ENCODE data around the gene DIPK1A.

DNA sequence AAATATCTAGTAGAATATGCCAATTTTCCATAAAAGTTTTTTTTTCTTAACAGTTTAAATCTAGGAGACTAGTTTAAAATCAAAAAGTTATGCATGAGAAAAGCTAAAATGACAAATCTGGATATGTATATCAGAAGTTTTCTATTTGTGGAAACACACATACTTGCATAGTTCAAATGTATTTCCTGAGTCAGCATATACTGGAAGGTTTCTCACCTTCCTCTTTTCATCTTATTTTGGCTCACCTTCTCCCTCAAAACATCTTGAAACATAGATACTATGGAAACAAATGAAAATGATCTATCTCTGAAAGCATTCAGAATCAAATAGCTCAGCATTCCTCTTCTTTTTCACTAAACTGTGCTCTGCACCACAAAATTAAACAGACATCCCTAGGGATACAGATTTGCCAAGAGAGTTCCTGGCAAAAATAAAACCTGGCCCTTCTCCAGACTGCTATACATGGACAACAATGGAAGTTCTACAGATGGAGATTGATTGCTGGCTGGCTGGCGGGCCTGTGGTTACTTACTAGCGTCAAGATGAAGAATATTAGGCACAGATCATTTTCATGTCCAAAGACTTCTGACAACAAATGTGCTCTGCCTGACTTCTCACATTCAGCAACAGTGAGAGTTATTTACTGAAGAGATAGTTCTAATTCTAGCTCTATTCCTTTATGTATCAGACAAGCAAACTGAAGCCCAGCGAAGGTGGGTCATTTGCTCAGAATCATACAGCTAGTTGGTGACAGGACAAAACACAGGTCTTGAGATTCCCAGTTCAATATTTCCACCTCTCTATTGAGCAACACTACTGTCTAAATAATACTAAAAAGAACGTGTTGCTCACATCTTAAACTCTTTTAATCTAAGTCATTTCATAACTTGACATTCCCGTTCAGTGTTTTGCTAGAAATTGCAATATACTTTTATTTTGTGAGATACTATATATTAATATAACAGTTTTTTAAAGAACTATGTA, 26.6 kb downstream of the DIPK1A start:
- TF ChIP-seq CREB1 (IDR thresholded peaks at IDR 0.05; ENCODE audit: low read depth) (no peak), EP300 (IDR thresholded peaks at IDR 0.05; ENCODE audit: borderline replicate concordance) (peak; percentile 16; the same call in 1 of the 2 replicates), RAD21 (IDR thresholded peaks at IDR 0.05; ENCODE audit: low read depth) (no peak), TEAD4 (IDR thresholded peaks at IDR 0.05) (no peak), TAF1 (IDR thresholded peaks at IDR 0.05; ENCODE audit: low read depth) (no peak), YY1 (IDR thresholded peaks at IDR 0.05; ENCODE audit: low read depth) (no peak), EGR1 (IDR thresholded peaks at IDR 0.05) (no peak)
- TF ChIP-seq, protein P1, sequence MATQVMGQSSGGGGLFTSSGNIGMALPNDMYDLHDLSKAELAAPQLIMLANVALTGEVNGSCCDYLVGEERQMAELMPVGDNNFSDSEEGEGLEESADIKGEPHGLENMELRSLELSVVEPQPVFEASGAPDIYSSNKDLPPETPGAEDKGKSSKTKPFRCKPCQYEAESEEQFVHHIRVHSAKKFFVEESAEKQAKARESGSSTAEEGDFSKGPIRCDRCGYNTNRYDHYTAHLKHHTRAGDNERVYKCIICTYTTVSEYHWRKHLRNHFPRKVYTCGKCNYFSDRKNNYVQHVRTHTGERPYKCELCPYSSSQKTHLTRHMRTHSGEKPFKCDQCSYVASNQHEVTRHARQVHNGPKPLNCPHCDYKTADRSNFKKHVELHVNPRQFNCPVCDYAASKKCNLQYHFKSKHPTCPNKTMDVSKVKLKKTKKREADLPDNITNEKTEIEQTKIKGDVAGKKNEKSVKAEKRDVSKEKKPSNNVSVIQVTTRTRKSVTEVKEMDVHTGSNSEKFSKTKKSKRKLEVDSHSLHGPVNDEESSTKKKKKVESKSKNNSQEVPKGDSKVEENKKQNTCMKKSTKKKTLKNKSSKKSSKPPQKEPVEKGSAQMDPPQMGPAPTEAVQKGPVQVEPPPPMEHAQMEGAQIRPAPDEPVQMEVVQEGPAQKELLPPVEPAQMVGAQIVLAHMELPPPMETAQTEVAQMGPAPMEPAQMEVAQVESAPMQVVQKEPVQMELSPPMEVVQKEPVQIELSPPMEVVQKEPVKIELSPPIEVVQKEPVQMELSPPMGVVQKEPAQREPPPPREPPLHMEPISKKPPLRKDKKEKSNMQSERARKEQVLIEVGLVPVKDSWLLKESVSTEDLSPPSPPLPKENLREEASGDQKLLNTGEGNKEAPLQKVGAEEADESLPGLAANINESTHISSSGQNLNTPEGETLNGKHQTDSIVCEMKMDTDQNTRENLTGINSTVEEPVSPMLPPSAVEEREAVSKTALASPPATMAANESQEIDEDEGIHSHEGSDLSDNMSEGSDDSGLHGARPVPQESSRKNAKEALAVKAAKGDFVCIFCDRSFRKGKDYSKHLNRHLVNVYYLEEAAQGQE (IDR thresholded peaks at IDR 0.05; ENCODE audit: low read depth), result no peak
- TF ChIP-seq, protein P2, sequence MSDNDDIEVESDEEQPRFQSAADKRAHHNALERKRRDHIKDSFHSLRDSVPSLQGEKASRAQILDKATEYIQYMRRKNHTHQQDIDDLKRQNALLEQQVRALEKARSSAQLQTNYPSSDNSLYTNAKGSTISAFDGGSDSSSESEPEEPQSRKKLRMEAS (IDR thresholded peaks at IDR 0.05), result no peak
- TF ChIP-seq, protein P3, sequence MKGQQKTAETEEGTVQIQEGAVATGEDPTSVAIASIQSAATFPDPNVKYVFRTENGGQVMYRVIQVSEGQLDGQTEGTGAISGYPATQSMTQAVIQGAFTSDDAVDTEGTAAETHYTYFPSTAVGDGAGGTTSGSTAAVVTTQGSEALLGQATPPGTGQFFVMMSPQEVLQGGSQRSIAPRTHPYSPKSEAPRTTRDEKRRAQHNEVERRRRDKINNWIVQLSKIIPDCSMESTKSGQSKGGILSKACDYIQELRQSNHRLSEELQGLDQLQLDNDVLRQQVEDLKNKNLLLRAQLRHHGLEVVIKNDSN (IDR thresholded peaks at IDR 0.05), result no peak
